Measurements from ENCODE around the gene METTL16. TPM values are rescaled to one million over a fixed set of nuclear protein-coding genes. Genes with fewer than 3 reads are reported as not detected.
"Not testable (repeated sequence)": the region's sequence is repeated elsewhere in the genome, so short reads cannot be mapped to it uniquely, and the experiment has no call there.

Gene METTL16
- total RNA-seq, 1 donor from 2014 or later = 22.9 TPM

DNA sequence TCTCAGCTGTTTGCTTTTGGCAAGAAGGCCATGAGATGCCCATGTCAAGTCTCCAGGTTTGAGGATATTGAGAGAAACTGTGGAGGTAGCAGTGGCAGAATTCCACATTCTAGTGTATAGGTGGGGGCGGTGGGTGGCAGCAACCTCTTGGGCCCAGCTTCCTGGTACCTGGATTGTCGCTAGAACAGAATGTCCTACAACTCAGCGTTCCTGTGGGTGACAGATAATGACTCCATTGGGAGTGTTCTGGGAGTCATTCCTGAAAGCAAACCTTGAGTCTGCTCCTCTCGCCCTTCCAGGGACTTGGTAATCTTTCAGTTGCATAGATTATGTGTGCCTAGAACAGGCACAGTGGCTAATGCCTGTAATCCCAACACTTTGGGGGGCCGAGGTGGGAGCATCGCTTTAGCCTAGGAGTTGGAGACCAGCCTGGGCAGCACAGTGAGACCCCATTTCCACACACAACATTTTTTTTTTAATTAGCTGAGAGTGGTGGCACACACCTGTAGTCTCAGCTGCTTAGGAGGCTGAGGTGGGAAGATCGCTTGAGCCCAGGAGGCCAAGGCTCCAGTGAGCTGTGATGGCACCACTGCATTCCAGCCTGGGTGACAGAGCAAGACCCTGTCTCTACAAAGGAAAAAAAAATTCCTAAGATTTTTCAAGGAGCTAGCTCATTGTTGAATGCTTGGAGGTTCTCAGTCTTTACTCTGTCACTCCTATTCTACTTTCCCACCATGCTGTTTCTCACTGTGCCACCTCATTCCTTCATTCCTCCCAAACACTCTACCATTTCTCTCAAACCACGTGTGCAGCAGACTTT, 37.9 kb upstream of the METTL16 start:
- TF ChIP-seq, protein P1, sequence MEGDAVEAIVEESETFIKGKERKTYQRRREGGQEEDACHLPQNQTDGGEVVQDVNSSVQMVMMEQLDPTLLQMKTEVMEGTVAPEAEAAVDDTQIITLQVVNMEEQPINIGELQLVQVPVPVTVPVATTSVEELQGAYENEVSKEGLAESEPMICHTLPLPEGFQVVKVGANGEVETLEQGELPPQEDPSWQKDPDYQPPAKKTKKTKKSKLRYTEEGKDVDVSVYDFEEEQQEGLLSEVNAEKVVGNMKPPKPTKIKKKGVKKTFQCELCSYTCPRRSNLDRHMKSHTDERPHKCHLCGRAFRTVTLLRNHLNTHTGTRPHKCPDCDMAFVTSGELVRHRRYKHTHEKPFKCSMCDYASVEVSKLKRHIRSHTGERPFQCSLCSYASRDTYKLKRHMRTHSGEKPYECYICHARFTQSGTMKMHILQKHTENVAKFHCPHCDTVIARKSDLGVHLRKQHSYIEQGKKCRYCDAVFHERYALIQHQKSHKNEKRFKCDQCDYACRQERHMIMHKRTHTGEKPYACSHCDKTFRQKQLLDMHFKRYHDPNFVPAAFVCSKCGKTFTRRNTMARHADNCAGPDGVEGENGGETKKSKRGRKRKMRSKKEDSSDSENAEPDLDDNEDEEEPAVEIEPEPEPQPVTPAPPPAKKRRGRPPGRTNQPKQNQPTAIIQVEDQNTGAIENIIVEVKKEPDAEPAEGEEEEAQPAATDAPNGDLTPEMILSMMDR (IDR thresholded peaks at IDR 0.05) = no peak
- Mint-ChIP-seq H3K4me1 (ENCODE audit: unreplicated experiment) (no peaks in the 10 kb centered on the region), H3K27ac (ENCODE audit: unreplicated experiment) (no peak overlapping the region), H3K36me3 (ENCODE audit: unreplicated experiment) (no peaks in the 10 kb centered on the region), H3K9me3 (ENCODE audit: unreplicated experiment) (no peaks in the 10 kb centered on the region), H3K4me3 (ENCODE audit: unreplicated experiment) (no peak overlapping the region), H3K27me3 (ENCODE audit: unreplicated experiment) (peaks cover 16% of the 10 kb centered on the region)
- DNase-seq (ENCODE audit: extremely low spot score, unreplicated experiment) = no peak

DNA sequence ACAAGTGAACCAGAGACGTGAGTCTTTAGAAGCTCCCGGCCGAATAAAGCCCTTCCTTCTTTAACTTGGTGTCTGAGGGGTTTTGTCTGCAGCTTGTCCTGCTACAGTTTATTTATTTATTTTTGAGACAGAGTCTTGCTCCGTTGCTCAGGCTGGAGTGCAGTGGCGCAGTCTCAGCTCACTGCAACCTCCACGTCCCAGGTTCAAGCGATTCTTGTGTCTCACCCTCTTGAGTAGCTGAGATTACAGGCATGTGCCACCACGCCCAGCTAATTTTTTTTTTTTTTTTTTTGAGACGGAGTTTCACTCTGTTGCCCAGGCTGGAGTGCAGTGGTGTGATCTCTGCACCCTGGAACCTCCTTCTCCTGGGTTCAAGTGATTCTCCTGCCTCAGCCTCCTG, 36.3 kb upstream of the METTL16 start:
- peaks cover 16% of the 10 kb centered on the region for H3K27me3 Mint-ChIP-seq (ENCODE audit: unreplicated experiment)
- H3K9me3 Mint-ChIP-seq (ENCODE audit: unreplicated experiment); H3K4me1 Mint-ChIP-seq (ENCODE audit: unreplicated experiment); H3K36me3 Mint-ChIP-seq (ENCODE audit: unreplicated experiment); H3K4me3 Mint-ChIP-seq (ENCODE audit: unreplicated experiment); H3K27ac Mint-ChIP-seq (ENCODE audit: unreplicated experiment); DNase-seq (ENCODE audit: extremely low spot score, unreplicated experiment): not testable (repeated sequence)

DNA sequence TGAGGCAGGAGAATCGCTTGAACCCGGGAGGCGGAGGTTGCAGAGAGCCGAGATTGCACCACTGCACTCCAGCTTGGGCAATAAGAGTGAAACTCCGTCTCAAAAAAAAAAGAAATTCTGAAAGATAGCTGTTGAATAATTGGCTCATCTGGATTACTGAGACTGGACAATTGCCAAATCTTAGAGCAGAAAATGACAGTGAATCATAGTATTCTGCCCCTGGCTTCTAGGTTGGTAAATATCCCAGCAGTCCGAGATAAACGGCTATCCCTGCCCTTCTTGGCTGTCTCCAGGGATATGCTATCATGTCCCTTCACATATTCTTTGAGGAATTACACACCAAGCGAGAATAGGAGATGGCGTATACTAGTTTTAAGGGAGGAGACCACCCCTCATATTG, 35.5 kb upstream of the METTL16 start:
- Mint-ChIP-seq H3K36me3 (ENCODE audit: unreplicated experiment) (no peaks in the 10 kb centered on the region), H3K9me3 (ENCODE audit: unreplicated experiment) (no peaks in the 10 kb centered on the region), H3K4me3 (ENCODE audit: unreplicated experiment) (no peak overlapping the region), H3K4me1 (ENCODE audit: unreplicated experiment) (no peaks in the 10 kb centered on the region), H3K27ac (ENCODE audit: unreplicated experiment) (no peak overlapping the region), H3K27me3 (ENCODE audit: unreplicated experiment) (peaks cover 11% of the 10 kb centered on the region)
- TF ChIP-seq, protein P1 (IDR thresholded peaks at IDR 0.05) = no peak
- DNase-seq (ENCODE audit: extremely low spot score, unreplicated experiment) = no peak

DNA sequence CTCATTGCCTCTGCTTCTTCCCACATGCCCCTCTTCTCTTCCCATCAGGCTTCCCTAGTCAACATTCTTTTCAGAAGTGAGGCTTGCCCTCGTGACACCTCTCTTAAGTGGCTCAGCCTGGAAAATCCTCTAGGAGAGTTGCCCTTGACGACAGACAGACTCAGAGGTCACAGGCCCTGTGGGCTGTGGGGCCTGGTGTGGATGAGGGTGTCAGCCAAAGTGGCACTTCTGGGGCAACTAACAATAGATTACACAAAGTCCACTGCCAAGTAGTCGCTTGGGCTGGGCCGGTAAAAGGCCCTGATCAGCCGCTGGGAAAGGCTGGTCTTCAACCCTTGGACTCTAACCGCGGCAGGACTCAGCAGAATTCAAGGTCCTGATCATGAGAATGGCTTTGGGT, 33.7 kb upstream of the METTL16 start:
- no peak for DNase-seq (ENCODE audit: extremely low spot score, unreplicated experiment)
- Mint-ChIP-seq H3K4me3 (ENCODE audit: unreplicated experiment) (no peak overlapping the region), H3K9me3 (ENCODE audit: unreplicated experiment) (no peaks in the 10 kb centered on the region), H3K36me3 (ENCODE audit: unreplicated experiment) (no peaks in the 10 kb centered on the region), H3K27ac (ENCODE audit: unreplicated experiment) (no peak overlapping the region), H3K27me3 (ENCODE audit: unreplicated experiment) (peaks cover 4% of the 10 kb centered on the region), H3K4me1 (ENCODE audit: unreplicated experiment) (no peaks in the 10 kb centered on the region)
- TF ChIP-seq, protein P1 (IDR thresholded peaks at IDR 0.05) = no peak

DNA sequence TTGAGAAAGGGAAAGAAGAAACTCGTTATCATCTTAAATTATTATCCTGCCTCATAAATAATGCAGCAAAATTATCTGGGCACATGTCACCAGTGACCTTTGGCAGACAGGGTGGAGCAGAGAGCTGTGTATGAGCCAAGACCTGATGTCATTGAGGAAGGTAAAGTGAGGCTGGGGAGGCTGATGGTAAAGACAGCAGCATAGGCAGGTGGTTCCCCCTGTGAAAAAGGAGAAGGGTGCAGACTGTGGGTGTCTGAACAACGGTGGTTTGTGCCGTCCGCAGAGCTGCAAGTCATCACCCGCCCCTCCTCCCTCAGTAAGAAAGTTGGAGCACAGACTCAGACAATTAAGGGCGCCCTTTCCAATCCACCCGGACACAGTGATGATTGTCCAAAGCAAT, 30.8 kb upstream of the METTL16 start:
- Mint-ChIP-seq H3K4me3 (ENCODE audit: unreplicated experiment) (no peak overlapping the region), H3K9me3 (ENCODE audit: unreplicated experiment) (no peaks in the 10 kb centered on the region), H3K36me3 (ENCODE audit: unreplicated experiment) (no peaks in the 10 kb centered on the region), H3K4me1 (ENCODE audit: unreplicated experiment) (no peaks in the 10 kb centered on the region), H3K27me3 (ENCODE audit: unreplicated experiment) (peaks cover 2% of the 10 kb centered on the region), H3K27ac (ENCODE audit: unreplicated experiment) (no peak overlapping the region)
- TF ChIP-seq, protein P1 (IDR thresholded peaks at IDR 0.05) = no peak
- no peak for DNase-seq (ENCODE audit: extremely low spot score, unreplicated experiment)
